ENCODE measurements around the gene ZNF470. TPM values are rescaled to one million over a fixed set of nuclear protein-coding genes. Genes with fewer than 3 reads are reported as not detected.

ZNF470 gene
- total RNA-seq, 4 donors from 2014 or later, result 1.3 to 2.6 (median 1.9) TPM

- TF ChIP-seq POLR2A (IDR thresholded peaks at IDR 0.05), result no peak
- TF ChIP-seq CTCF (IDR thresholded peaks at IDR 0.05), result no peak
- WGBS, 2 donors, result 63 to 64% methylated on average over 4 of the region's 4 CpGs
- DNase-seq (ENCODE audit: low spot score in 2 of 2), result no peak
- intact Hi-C loops (cut with DNase I; ENCODE audit: low total_unique reads), result no loop called here
- no peak overlapping the region for H3K4me3 ChIP-seq (ENCODE audit: low read depth, poor library complexity, severe bottlenecking)
Measured at GRCh38 chr19:56596676-56597075, 29.4 kb downstream of the ZNF470 start.

DNA sequence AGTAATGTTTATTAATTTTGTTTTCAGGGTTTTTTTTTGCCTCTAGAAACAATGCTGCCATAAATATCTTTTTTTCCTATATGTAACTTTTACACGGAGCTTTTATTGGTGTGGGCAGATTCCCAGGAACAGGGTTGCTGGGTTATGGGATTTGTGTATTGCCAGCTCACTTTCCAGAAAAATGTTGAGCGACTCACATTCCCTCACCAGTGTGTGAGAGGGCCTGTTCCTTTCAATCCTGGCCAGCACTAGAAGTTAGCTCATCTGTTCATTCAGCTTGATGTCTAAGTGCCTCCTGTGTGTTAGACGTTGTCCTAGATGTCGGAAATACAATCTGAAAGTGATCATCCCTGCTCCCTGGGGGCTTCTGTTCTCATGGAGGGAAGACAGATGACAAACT is 30.4 kb downstream of the ZNF470 start:
- no peak for DNase-seq (ENCODE audit: low spot score in 2 of 2)
- H3K4me3 ChIP-seq (ENCODE audit: low read depth, poor library complexity, severe bottlenecking), result no peak overlapping the region
- WGBS, 2 donors, result 69 to 70% methylated on average over 4 of the region's 4 CpGs
- intact Hi-C loops (cut with DNase I; ENCODE audit: low total_unique reads), result no loop called here
- TF ChIP-seq POLR2A (IDR thresholded peaks at IDR 0.05) (no peak), CTCF (IDR thresholded peaks at IDR 0.05) (no peak)

DNA sequence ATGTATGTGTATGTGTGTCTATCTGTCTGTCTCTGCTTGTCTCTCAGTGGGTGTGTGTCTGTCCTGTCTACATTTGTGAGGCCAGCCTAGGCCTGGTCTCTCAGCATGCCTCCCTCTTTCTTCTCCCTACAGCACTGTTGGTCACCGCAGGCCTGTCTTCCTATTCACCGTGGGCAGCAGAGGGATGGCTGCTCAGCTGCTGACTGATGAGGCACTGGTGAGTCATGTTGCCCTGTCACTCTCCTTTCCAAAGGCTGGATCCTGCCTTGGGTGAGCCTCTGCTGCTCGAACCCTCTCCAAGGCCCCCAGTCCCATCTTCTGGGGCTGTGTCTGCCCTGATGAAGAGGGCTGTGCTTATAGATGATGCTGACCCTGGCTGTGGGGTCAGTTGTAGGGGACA is 34.1 kb downstream of the ZNF470 start:
- WGBS, 2 donors, result 94 to 95% methylated on average over 3 of the region's 3 CpGs
- DNase-seq (ENCODE audit: low spot score in 2 of 2), result no peak
- TF ChIP-seq POLR2A (IDR thresholded peaks at IDR 0.05), result no peak
- no peak for TF ChIP-seq CTCF (IDR thresholded peaks at IDR 0.05)
- intact Hi-C loops (cut with DNase I; ENCODE audit: low total_unique reads), result no loop called here
- no peak overlapping the region for H3K4me3 ChIP-seq (ENCODE audit: low read depth, poor library complexity, severe bottlenecking)

DNA sequence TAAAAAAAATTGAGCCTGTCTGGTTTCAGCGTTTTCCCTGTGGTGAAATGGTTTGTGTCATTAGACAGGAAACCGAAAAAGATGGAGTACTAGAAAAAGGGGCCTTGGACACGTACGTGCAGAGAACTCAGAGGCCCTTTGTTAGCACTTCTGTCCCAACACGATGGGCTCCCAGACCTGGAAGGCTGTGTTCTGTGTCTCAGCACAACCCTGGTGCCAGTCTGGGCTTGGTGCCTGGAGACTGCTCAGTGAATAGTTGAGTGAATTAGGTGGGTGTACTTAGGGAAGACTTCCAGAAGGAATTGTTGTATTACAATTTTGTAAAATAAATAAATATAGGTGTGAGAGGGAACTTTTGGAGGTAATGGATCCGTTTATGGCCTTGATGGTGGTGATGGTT is 36.6 kb downstream of the ZNF470 start:
- WGBS, 2 donors, result 82 to 88% methylated on average over 6 of the region's 6 CpGs
- H3K4me3 ChIP-seq (ENCODE audit: low read depth, poor library complexity, severe bottlenecking), result no peak overlapping the region
- intact Hi-C loops (cut with DNase I; ENCODE audit: low total_unique reads), result no loop called here
- no peak for TF ChIP-seq CTCF (IDR thresholded peaks at IDR 0.05)
- no peak for TF ChIP-seq POLR2A (IDR thresholded peaks at IDR 0.05)
- DNase-seq (ENCODE audit: low spot score in 2 of 2), result no peak

DNA sequence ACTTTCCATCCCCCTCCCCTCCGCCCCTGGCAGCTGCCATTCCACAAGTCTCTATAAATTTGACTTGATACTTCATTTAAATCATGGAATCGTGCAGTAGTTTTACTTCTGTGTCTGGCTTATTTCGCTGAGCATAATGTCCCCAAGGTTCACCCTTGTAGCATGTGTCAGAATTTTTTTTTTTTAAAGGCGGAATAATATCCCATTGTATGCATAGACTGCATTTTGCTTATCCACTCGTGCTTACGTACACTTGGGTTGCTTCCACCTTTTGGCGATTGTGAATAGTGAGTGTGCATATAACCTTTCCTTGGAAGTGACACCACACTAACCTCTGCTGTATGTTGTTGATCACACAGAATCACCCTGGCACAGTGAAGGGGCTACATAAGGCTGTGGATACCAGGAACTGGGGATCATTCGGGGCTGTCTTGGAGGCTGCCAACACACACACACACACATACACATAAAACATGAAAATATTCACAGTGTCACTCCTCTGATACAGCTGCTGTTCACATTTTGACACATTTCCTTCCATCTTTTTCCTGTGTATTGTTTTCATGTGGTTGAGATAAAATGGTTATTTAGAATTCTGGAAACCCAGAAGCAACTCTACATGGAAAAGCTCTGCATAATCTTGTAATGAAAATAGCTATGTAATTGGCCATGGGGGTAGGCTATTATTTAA is 41.2 kb downstream of the ZNF470 start:
- intact Hi-C loops (cut with DNase I; ENCODE audit: low total_unique reads), result no loop called here
- 80 to 82% methylated on average over 8 of the region's 8 CpGs for WGBS, 2 donors
- H3K4me3 ChIP-seq (ENCODE audit: low read depth, poor library complexity, severe bottlenecking), result no peak overlapping the region
- TF ChIP-seq POLR2A (IDR thresholded peaks at IDR 0.05), result no peak
- TF ChIP-seq CTCF (IDR thresholded peaks at IDR 0.05), result no peak
- no peak for DNase-seq (ENCODE audit: low spot score in 2 of 2)

- DNase-seq (ENCODE audit: low spot score in 2 of 2), result no peak
- TF ChIP-seq POLR2A (IDR thresholded peaks at IDR 0.05) (no peak), CTCF (IDR thresholded peaks at IDR 0.05) (no peak)
- intact Hi-C loops (cut with DNase I; ENCODE audit: low total_unique reads), result no loop called here
- 62 to 73% methylated on average over 8 of the region's 8 CpGs for WGBS, 2 donors
- H3K4me3 ChIP-seq (ENCODE audit: low read depth, poor library complexity, severe bottlenecking), result no peak overlapping the region
Measured at GRCh38 chr19:56611288-56611687, 44.0 kb downstream of the ZNF470 start.

All from lower leg skin (tissue), 4 donors.